ENCODE measurements around the gene ADCY7.

DNA sequence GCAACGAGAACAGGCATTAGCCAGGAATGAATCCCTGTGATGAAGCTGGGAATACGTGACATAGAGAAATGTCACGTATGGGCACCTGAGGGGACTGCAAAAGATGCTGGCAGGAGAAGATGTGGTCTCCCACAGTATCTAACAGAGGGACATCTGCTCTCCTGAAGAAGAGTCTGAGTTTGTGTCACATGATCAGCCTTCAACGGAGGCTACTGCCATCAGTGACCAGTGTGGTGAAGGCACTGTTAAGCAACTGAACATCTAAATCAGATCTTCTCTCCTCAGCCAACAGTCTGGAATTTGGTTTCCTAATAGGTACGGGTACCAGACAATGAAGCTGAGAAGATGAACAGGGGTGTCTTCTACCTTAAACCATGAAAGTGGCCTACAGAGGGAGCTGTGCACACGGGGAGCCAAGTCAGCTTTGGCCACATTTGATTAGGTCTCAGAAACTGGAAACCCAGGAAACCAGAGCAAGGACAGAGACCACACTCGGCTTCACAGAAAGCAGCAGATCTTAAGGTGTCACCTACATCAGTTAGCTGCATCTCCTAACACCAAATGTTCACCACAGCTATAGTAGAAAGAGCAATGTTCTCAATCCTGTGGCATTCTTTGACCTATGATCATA lies 60.6 kb downstream of the ADCY7 start:
- TF ChIP-seq, protein P1, sequence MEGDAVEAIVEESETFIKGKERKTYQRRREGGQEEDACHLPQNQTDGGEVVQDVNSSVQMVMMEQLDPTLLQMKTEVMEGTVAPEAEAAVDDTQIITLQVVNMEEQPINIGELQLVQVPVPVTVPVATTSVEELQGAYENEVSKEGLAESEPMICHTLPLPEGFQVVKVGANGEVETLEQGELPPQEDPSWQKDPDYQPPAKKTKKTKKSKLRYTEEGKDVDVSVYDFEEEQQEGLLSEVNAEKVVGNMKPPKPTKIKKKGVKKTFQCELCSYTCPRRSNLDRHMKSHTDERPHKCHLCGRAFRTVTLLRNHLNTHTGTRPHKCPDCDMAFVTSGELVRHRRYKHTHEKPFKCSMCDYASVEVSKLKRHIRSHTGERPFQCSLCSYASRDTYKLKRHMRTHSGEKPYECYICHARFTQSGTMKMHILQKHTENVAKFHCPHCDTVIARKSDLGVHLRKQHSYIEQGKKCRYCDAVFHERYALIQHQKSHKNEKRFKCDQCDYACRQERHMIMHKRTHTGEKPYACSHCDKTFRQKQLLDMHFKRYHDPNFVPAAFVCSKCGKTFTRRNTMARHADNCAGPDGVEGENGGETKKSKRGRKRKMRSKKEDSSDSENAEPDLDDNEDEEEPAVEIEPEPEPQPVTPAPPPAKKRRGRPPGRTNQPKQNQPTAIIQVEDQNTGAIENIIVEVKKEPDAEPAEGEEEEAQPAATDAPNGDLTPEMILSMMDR (IDR thresholded peaks at IDR 0.05; ENCODE audit: insufficient read depth, low read depth, low read length): peak; percentile 53
- no peak for TF ChIP-seq EZH2 (IDR thresholded peaks at IDR 0.05; ENCODE audit: insufficient read depth, low read length)
